GM12891 (cell line): ENCODE results near the gene BTBD9.

Experiments used
- PAX5 ChIP-seq: IDR thresholded peaks from 2 replicates; pipeline ENCODE4 v1.6.1; 2011; ENCODE audit warnings: low read length, moderate library complexity, mild to moderate bottlenecking; ENCODE audit not compliant: insufficient read depth, severe bottlenecking
- POLR2A ChIP-seq: IDR thresholded peaks from 2 replicates; pipeline ENCODE4 v1.6.1; 2011; ENCODE audit warnings: low read depth, low read length, control low read depth
- POLR2AphosphoS5 ChIP-seq: IDR thresholded peaks from 2 replicates; pipeline ENCODE4 v1.6.1; 2011; ENCODE audit warnings: low read depth, low read length, control low read depth
- POU2F2 ChIP-seq: IDR thresholded peaks from 2 replicates; pipeline ENCODE4 v1.6.1; 2011; ENCODE audit warnings: low read depth, mild to moderate bottlenecking, control low read depth, low read length, moderate library complexity
- TAF1 ChIP-seq: IDR thresholded peaks from 2 replicates; pipeline ENCODE4 v1.6.1; 2011; ENCODE audit warnings: low read depth, low read length, control low read depth

DNA sequence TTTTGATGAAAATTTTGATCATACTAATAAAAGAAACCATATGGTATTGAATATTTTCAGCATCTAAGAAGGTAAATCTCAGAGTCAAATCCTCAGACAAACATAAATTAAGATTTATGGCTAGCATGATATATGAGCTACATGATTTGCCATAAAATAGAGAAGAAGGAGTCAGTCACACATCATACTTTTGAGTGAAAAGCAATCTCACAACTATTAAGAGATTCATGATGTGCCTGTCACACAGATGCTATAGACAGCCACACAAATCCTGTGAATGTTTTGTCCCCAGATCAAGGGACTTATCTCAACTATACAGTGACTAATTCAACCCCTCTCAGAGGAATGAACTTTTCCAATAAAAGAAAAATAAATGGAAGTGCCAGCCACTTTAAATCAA lies 85.7 kb downstream of the BTBD9 start:
- no peak for TF ChIP-seq TAF1
- TF ChIP-seq POLR2A: no peak
- no peak for TF ChIP-seq POLR2AphosphoS5
- no peak for TF ChIP-seq PAX5
- TF ChIP-seq POU2F2: no peak
